Spleen (tissue), 7 donors: Measurements from ENCODE around the gene BAG5.

Experiments
- POLR2A ChIP-seq, 3 donors: fragments of 450-650 bp; IDR thresholded peaks; one replicate each; pipeline ENCODE4 v1.5.1; 2017; ENCODE audit warnings: antibody characterized with exemption in 3 of 3, mild to moderate bottlenecking in 1 of 3
- POLR2AphosphoS5 ChIP-seq, 3 donors: sonication (generic); formaldehyde crosslinking; IDR thresholded peaks; one replicate each; pipeline ENCODE4 v1.5.1; 2017; ENCODE audit warnings: antibody characterized with exemption in 3 of 3
- TF ChIP-seq, protein P1 (sequence below), 11 experiments: fragments of 200-600 bp in 7 of 11; fragments of 450-650 bp in 4 of 11; sonication (generic) in 4 of 11; IDR thresholded peaks in 8 of 11; conservative IDR thresholded peaks in 3 of 11; 1 replicate in 7 of 11; 2 replicates in 4 of 11; pipeline versions ENCODE4 v1.4.0 to v1.8.0; 2016 to 2021; ENCODE audit warnings: antibody characterized with exemption in 11 of 11, inconsistent platforms in 4 of 11, mild to moderate bottlenecking in 1 of 11
- donor health status: DM: no; HTN: no; CAD: no; lungs with moderate emphysema.
- donor health status: DM: no; HTN: no; CAD: no.
- donor health status: DM: no; HTN: no; CAD: no.

- TF ChIP-seq, protein P1, sequence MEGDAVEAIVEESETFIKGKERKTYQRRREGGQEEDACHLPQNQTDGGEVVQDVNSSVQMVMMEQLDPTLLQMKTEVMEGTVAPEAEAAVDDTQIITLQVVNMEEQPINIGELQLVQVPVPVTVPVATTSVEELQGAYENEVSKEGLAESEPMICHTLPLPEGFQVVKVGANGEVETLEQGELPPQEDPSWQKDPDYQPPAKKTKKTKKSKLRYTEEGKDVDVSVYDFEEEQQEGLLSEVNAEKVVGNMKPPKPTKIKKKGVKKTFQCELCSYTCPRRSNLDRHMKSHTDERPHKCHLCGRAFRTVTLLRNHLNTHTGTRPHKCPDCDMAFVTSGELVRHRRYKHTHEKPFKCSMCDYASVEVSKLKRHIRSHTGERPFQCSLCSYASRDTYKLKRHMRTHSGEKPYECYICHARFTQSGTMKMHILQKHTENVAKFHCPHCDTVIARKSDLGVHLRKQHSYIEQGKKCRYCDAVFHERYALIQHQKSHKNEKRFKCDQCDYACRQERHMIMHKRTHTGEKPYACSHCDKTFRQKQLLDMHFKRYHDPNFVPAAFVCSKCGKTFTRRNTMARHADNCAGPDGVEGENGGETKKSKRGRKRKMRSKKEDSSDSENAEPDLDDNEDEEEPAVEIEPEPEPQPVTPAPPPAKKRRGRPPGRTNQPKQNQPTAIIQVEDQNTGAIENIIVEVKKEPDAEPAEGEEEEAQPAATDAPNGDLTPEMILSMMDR (IDR thresholded peaks at IDR 0.05 in 8 of 11, conservative IDR thresholded peaks at IDR 0.05 in 3 of 11), result no peak
- TF ChIP-seq POLR2A (IDR thresholded peaks at IDR 0.05) (no peak), POLR2AphosphoS5 (IDR thresholded peaks at IDR 0.05) (peak in 2 of 3 donors; percentile 5 to 45)
Observed at GRCh38 chr14:103555559-103556337, 6.7 kb downstream of the BAG5 start.
